ENCODE data around the gene TSEN15.
"Not testable (repeated sequence)": the region's sequence is repeated elsewhere in the genome, so short reads cannot be mapped to it uniquely, and the experiment has no call there.

Gene TSEN15

GRCh38 chr1:184030433-184031091 is 21.0 kb upstream of the TSEN15 start:
- H3K27ac ChIP-seq = no peak overlapping the region
- DNase-seq (ENCODE audit: low read depth, low spot score) = no peak

GRCh38 chr1:184031092-184031408 is 20.5 kb upstream of the TSEN15 start:
- H3K27ac ChIP-seq = no peak overlapping the region
- no peak for DNase-seq (ENCODE audit: low read depth, low spot score)

- no peak for DNase-seq (ENCODE audit: low read depth, low spot score)
- no peak overlapping the region for H3K27ac ChIP-seq
Observed at GRCh38 chr1:184031409-184032107, 20.0 kb upstream of the TSEN15 start.

GRCh38 chr1:184032306-184032929 is 19.1 kb upstream of the TSEN15 start:
- DNase-seq (ENCODE audit: low read depth, low spot score) = no peak
- no peak overlapping the region for H3K27ac ChIP-seq

- DNase-seq (ENCODE audit: low read depth, low spot score) = no peak
- no peak overlapping the region for H3K27ac ChIP-seq
Observed at GRCh38 chr1:184032930-184033418, 18.6 kb upstream of the TSEN15 start.

- DNase-seq (ENCODE audit: low read depth, low spot score) = no peak
- H3K27ac ChIP-seq = no peak overlapping the region
Observed at GRCh38 chr1:184033711-184034167, 17.8 kb upstream of the TSEN15 start.

GRCh38 chr1:184034761-184035379 is 16.7 kb upstream of the TSEN15 start:
- DNase-seq (ENCODE audit: low read depth, low spot score) = no peak
- no peak overlapping the region for H3K27ac ChIP-seq

GRCh38 chr1:184035719-184036516 is 15.6 kb upstream of the TSEN15 start:
- no peak overlapping the region for H3K27ac ChIP-seq
- DNase-seq (ENCODE audit: low read depth, low spot score) = no peak

- H3K27ac ChIP-seq = no peak overlapping the region
- DNase-seq (ENCODE audit: low read depth, low spot score) = no peak
Observed at GRCh38 chr1:184036517-184036949, 15.0 kb upstream of the TSEN15 start.

GRCh38 chr1:184037849-184038591 is 13.5 kb upstream of the TSEN15 start:
- no peak overlapping the region for H3K27ac ChIP-seq
- DNase-seq (ENCODE audit: low read depth, low spot score) = no peak

- no peak for DNase-seq (ENCODE audit: low read depth, low spot score)
- no peak overlapping the region for H3K27ac ChIP-seq
Observed at GRCh38 chr1:184039126-184039525, 12.4 kb upstream of the TSEN15 start.

- no peak for DNase-seq (ENCODE audit: low read depth, low spot score)
- H3K27ac ChIP-seq = no peak overlapping the region
Observed at GRCh38 chr1:184041731-184042130, 9.8 kb upstream of the TSEN15 start.

- DNase-seq (ENCODE audit: low read depth, low spot score); H3K27ac ChIP-seq: not testable (repeated sequence)
Observed at GRCh38 chr1:184043315-184043714, 8.2 kb upstream of the TSEN15 start.

- no peak for DNase-seq (ENCODE audit: low read depth, low spot score)
- no peak overlapping the region for H3K27ac ChIP-seq
Observed at GRCh38 chr1:184044603-184045376, 6.7 kb upstream of the TSEN15 start.

GRCh38 chr1:184047541-184047940 is 4.0 kb upstream of the TSEN15 start:
- not testable (repeated sequence) for DNase-seq (ENCODE audit: low read depth, low spot score); H3K27ac ChIP-seq

- DNase-seq (ENCODE audit: low read depth, low spot score) = no peak
- no peak overlapping the region for H3K27ac ChIP-seq
Observed at GRCh38 chr1:184048561-184049240, 2.8 kb upstream of the TSEN15 start.

GRCh38 chr1:184049291-184049690 is 2.2 kb upstream of the TSEN15 start:
- DNase-seq (ENCODE audit: low read depth, low spot score) = no peak
- no peak overlapping the region for H3K27ac ChIP-seq

- no peak for DNase-seq (ENCODE audit: low read depth, low spot score)
- no peak overlapping the region for H3K27ac ChIP-seq
Observed at GRCh38 chr1:184049836-184050468, 1.6 kb upstream of the TSEN15 start.
